T-helper 17 cell (primary cell): ENCODE data around the gene WDR75. TPM values are rescaled to one million over a fixed set of nuclear protein-coding genes. Genes with fewer than 3 reads are reported as not detected.

Experiments
- ATAC-seq: fragments of 150-1000 bp; cut with Tn5 transposase; 2 replicates; pipeline ENCODE4 v1.10.0; 2021; ENCODE audit warnings: mild to moderate bottlenecking, moderate library complexity
- DNase-seq, 3 donors: peaks; one replicate each; pipeline versions ENCODE4 v3.0.0 to v3.0.0-alpha.2; 2020 to 2021
- H3K9me3 ChIP-seq: one replicate; pipeline ENCODE4 v1.7.0; 2013; ENCODE audit warnings: low read length, mild to moderate bottlenecking; ENCODE audit not compliant: control insufficient read depth, poor library complexity, severe bottlenecking
- H3K27ac Mint-ChIP-seq: one replicate; pipeline ENCODE4 v1.8.0; 2022; ENCODE audit warnings: mild to moderate bottlenecking, moderate library complexity, mixed read lengths
- H3K27me3 Mint-ChIP-seq: one replicate; pipeline ENCODE4 v1.8.0; 2022; ENCODE audit warnings: mixed read lengths
- H3K36me3 Mint-ChIP-seq: one replicate; pipeline ENCODE4 v1.8.0; 2022; ENCODE audit warnings: low read depth, mixed read lengths
- H3K4me1 Mint-ChIP-seq: one replicate; pipeline ENCODE4 v1.8.0; 2022; ENCODE audit warnings: mild to moderate bottlenecking, mixed read lengths
- H3K4me3 Mint-ChIP-seq: one replicate; pipeline ENCODE4 v1.8.0; 2022; ENCODE audit warnings: mild to moderate bottlenecking, moderate library complexity, mixed read lengths
- total RNA-seq, 4 donors: library from RNA in 2 of 4; stranded (reverse) in 2 of 4; gene quantifications; one replicate each; pipeline ENCODE4 v1.2.3 and lab custom pipeline; 2022 to 2026

Gene WDR75
- 10 to 100 TPM; 50.0 to 56.6 TPM for total RNA-seq
- 68.8 to 115 reads per million in 2 donors for total RNA-seq (lab: John Stamatoyannopoulos, UW)

- Mint-ChIP-seq H3K36me3 (no peaks in the 10 kb centered on the region), H3K4me3 (peak within 1 kb of the TSS; percentile 99), H3K27ac (no peak within 1 kb of the TSS), H3K4me1 (peaks cover 10% of the 10 kb centered on the region), H3K27me3 (no peaks in the 10 kb centered on the region)
- peak; percentile 95 for ATAC-seq
- peak; percentile 75 to 87 (median 83) for DNase-seq
- no peaks in the 10 kb centered on the region for H3K9me3 ChIP-seq
These were observed at the start of gene WDR75 for GRCh38 chr2:189440947-189441708. Gene WDR75, plus strand, starts transcription at chr2:189441474. Its CDS starts 19 bp downstream, at chr2:189441493.

DNA sequence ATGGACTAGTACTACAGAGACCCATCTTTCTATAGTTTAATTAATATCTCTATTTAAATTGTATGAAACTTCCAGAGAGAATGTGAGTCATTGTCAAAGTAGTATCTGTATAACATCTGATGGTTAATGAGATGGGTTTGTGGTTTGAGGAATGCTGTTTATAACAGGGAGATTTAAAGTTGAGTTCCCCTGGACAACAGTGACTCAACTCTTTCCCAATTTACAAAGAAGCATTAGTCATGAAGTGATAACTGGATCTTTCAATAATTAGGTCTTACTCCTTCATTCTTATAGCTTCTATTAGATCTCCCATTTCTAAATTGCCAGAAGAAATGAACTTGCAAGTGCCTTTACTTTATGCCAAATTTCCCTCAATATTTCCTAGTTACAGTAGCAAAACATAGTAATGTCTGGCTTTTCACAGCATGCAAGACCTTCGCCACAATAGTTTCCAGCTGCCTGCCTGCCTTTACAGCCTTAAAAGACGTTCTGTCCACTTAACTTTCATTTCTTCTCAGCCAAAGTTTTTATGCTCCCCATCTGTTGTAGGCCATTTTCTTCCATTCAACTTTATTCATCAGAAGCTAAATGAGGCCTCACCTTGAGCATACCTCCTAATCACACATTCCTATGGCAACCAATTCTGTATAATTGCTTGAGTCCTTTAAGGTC lies 47.7 kb upstream of the WDR75 start:
- Mint-ChIP-seq H3K36me3 (no peaks in the 10 kb centered on the region), H3K4me3 (no peak overlapping the region), H3K27me3 (no peaks in the 10 kb centered on the region), H3K4me1 (no peaks in the 10 kb centered on the region), H3K27ac (no peak overlapping the region)
- ATAC-seq (no peak), DNase-seq (no peak)
- no peaks in the 10 kb centered on the region for H3K9me3 ChIP-seq

DNA sequence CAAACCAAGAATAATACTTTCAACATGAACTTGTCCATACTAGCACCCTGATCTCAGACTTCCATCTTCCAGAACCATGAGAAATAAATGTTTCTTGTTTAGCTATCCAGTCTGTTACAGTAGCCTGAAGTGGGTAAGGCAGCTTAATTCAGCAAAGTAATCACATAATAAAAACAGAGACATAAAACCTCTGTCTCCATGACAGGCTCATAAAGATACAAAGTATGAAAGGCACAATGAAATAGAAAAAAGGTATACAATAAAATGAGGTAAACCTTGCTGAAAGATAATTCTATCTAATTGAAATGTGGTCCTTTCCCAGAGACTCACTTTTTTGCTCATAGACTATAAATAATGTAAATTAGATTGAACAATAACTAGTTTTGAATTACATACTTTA lies 46.7 kb upstream of the WDR75 start:
- Mint-ChIP-seq H3K4me1 (no peaks in the 10 kb centered on the region), H3K4me3 (no peak overlapping the region), H3K27ac (no peak overlapping the region), H3K27me3 (no peaks in the 10 kb centered on the region), H3K36me3 (no peaks in the 10 kb centered on the region)
- no peaks in the 10 kb centered on the region for H3K9me3 ChIP-seq
- DNase-seq (no peak), ATAC-seq (no peak)

- no peaks in the 10 kb centered on the region for H3K9me3 ChIP-seq
- Mint-ChIP-seq H3K4me3 (no peak overlapping the region), H3K27ac (no peak overlapping the region), H3K4me1 (peaks cover 4% of the 10 kb centered on the region), H3K36me3 (no peaks in the 10 kb centered on the region), H3K27me3 (no peaks in the 10 kb centered on the region)
- no peak for DNase-seq
- no peak for ATAC-seq
These were observed 38.3 kb upstream of the WDR75 start for GRCh38 chr2:189402932-189403331.

- no peak overlapping the region for H3K4me3 Mint-ChIP-seq
- no peaks in the 10 kb centered on the region for H3K9me3 ChIP-seq
- no peak for ATAC-seq
- no peaks in the 10 kb centered on the region for H3K36me3 Mint-ChIP-seq
- no peak overlapping the region for H3K27ac Mint-ChIP-seq
- H3K4me1 Mint-ChIP-seq: peaks cover 8% of the 10 kb centered on the region
- no peaks in the 10 kb centered on the region for H3K27me3 Mint-ChIP-seq
- DNase-seq: no peak
These were observed 34.6 kb upstream of the WDR75 start for GRCh38 chr2:189406586-189407233.

GRCh38 chr2:189407281-189408209 lies 33.7 kb upstream of the WDR75 start:
- DNase-seq: no peak
- no peak for ATAC-seq
- H3K27ac Mint-ChIP-seq: peak overlapping the region; percentile 16
- no peaks in the 10 kb centered on the region for H3K9me3 ChIP-seq
- no peaks in the 10 kb centered on the region for H3K36me3 Mint-ChIP-seq
- no peaks in the 10 kb centered on the region for H3K27me3 Mint-ChIP-seq
- no peak overlapping the region for H3K4me3 Mint-ChIP-seq
- H3K4me1 Mint-ChIP-seq: peaks cover 8% of the 10 kb centered on the region

DNA sequence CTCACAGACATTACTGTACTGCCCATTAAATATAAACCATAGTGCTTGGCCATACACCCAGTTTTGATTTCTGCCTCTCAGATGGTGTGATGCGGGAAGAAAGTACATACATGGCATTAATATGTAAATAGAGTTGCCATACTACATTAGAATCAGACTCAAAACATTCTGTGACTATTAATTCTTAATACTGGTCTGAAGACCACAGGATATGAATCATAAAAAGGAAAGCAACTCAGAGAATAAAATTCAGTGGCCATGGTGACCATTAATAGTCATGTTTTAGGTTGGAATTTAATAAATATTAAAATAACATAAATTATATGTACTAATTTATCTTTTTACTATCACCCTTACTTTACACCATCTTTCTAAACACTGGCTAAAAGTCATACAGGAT lies 33.0 kb upstream of the WDR75 start:
- DNase-seq (no peak), ATAC-seq (no peak)
- Mint-ChIP-seq H3K4me1 (peaks cover 11% of the 10 kb centered on the region), H3K27me3 (no peaks in the 10 kb centered on the region), H3K36me3 (no peaks in the 10 kb centered on the region), H3K27ac (no peak overlapping the region), H3K4me3 (no peak overlapping the region)
- H3K9me3 ChIP-seq: no peaks in the 10 kb centered on the region

DNA sequence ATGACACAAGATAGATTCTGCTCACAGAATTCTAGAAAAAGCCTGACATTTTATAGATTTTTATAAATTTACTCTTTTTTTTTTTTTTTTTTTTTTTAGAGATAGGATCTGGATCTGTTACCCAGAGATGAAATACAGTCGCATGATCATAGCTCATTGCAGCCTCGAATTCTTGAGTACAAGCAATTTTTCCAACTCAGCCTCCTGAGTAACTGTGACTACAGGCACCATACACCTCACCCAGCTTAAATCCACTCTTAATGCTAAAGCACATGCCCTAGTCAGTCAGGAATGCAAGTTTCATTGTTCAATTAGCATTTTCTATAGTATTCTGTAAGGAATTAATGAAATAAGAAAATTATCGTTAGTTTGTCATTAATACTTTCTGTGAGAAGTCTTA lies 32.1 kb upstream of the WDR75 start:
- H3K4me3 Mint-ChIP-seq: no peak overlapping the region

GRCh38 chr2:189409647-189410046 lies 31.6 kb upstream of the WDR75 start:
- H3K9me3 ChIP-seq: no peaks in the 10 kb centered on the region
- Mint-ChIP-seq H3K4me3 (no peak overlapping the region), H3K4me1 (peaks cover 11% of the 10 kb centered on the region), H3K36me3 (no peaks in the 10 kb centered on the region), H3K27me3 (no peaks in the 10 kb centered on the region), H3K27ac (no peak overlapping the region)
- no peak for DNase-seq
- no peak for ATAC-seq

More for the DNA sequence above, 32.1 kb upstream of the WDR75 start:
- Mint-ChIP-seq H3K27ac (no peak overlapping the region), H3K36me3 (no peaks in the 10 kb centered on the region), H3K27me3 (no peaks in the 10 kb centered on the region), H3K4me1 (peaks cover 11% of the 10 kb centered on the region)
- no peaks in the 10 kb centered on the region for H3K9me3 ChIP-seq
- DNase-seq (no peak), ATAC-seq (no peak)

GRCh38 chr2:189411860-189412259 lies 29.4 kb upstream of the WDR75 start:
- DNase-seq (no peak), ATAC-seq (no peak)
- no peak overlapping the region for H3K4me3 Mint-ChIP-seq
- no peaks in the 10 kb centered on the region for H3K27me3 Mint-ChIP-seq
- H3K4me1 Mint-ChIP-seq: peaks cover 11% of the 10 kb centered on the region
- no peak overlapping the region for H3K27ac Mint-ChIP-seq
- no peaks in the 10 kb centered on the region for H3K36me3 Mint-ChIP-seq
- no peaks in the 10 kb centered on the region for H3K9me3 ChIP-seq

GRCh38 chr2:189412330-189412953 lies 28.8 kb upstream of the WDR75 start:
- H3K4me1 Mint-ChIP-seq: peaks cover 11% of the 10 kb centered on the region
- ATAC-seq (peak; percentile 49), DNase-seq (peak in 1 of 3 donors; percentile 19)
- H3K9me3 ChIP-seq: no peaks in the 10 kb centered on the region
- no peak overlapping the region for H3K27ac Mint-ChIP-seq
- H3K36me3 Mint-ChIP-seq: no peaks in the 10 kb centered on the region
- H3K4me3 Mint-ChIP-seq: no peak overlapping the region
- no peaks in the 10 kb centered on the region for H3K27me3 Mint-ChIP-seq

DNA sequence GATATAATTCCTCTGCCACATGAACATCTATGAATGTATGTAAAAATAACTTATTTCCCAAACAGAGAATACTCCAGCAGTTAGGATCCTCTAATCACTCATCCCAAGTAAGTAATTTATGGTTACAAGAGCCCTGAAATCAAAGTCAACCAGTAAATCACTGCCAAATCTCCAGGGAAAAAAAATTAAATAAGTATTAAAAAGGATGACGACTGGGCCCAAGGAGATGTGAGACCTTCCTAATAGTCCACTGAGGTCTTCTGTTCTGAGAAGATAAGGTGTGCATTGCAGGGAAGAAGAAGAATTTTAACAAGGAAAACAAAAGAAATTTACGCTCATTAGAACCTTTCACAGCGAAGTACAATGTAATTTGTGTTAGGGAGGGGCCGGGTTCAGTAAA lies 28.0 kb upstream of the WDR75 start:
- Mint-ChIP-seq H3K4me1 (peaks cover 4% of the 10 kb centered on the region), H3K27ac (no peak overlapping the region), H3K4me3 (no peak overlapping the region), H3K36me3 (no peaks in the 10 kb centered on the region), H3K27me3 (no peaks in the 10 kb centered on the region)
- DNase-seq (no peak), ATAC-seq (no peak)
- no peaks in the 10 kb centered on the region for H3K9me3 ChIP-seq
